Suprapubic skin (tissue), 4 donors: ENCODE data around the gene ULBP3. TPM values are rescaled to one million over a fixed set of nuclear protein-coding genes. Genes with fewer than 3 reads are reported as not detected.

Source experiments
- DNase-seq, 2 donors: peaks; one replicate each; pipeline ENCODE4 v3.0.0-alpha.2; 2019; ENCODE audit warnings: low spot score in 2 of 2
- H3K27ac ChIP-seq: fragments of 200-600 bp; sonication (generic); one replicate; pipeline ENCODE4 v1.5.1; 2019
- H3K27me3 ChIP-seq: fragments of 200-600 bp; sonication (generic); one replicate; pipeline ENCODE4 v1.5.1; 2019
- H3K36me3 ChIP-seq: fragments of 200-600 bp; sonication (generic); one replicate; pipeline ENCODE4 v1.5.1; 2019
- H3K4me1 ChIP-seq: fragments of 200-600 bp; sonication (generic); one replicate; pipeline ENCODE4 v1.5.1; 2019
- H3K4me3 ChIP-seq: fragments of 200-600 bp; sonication (generic); one replicate; pipeline ENCODE4 v1.5.1; 2019; ENCODE audit warnings: mild to moderate bottlenecking
- H3K9me3 ChIP-seq: fragments of 200-600 bp; sonication (generic); one replicate; pipeline ENCODE4 v1.5.1; 2019
- CTCF ChIP-seq, 2 donors: fragments of 200-600 bp in 1 of 2; fragments of 450-650 bp in 1 of 2; sonication (generic) in 1 of 2; IDR thresholded peaks; one replicate each; pipeline ENCODE4 v1.5.1; 2016 to 2019; ENCODE audit warnings: antibody characterized with exemption in 2 of 2, mild to moderate bottlenecking in 1 of 2, moderate library complexity in 1 of 2
- EP300 ChIP-seq: sonication (generic); formaldehyde crosslinking; IDR thresholded peaks from one replicate; pipeline ENCODE4 v1.6.1; 2017; ENCODE audit warnings: antibody characterized with exemption
- POLR2A ChIP-seq, 2 donors: fragments of 450-650 bp; IDR thresholded peaks; one replicate each; pipeline ENCODE4 v1.6.1; 2017; ENCODE audit warnings: antibody characterized with exemption in 2 of 2, mild to moderate bottlenecking in 2 of 2, moderate library complexity in 2 of 2
- POLR2AphosphoS5 ChIP-seq, 3 donors: sonication (generic); formaldehyde crosslinking; IDR thresholded peaks; one replicate each; pipeline ENCODE4 v1.6.1; 2017; ENCODE audit warnings: antibody characterized with exemption in 3 of 3
- WGBS: methylation state at CpG from one replicate; pipeline ENCODE4 v1.1.5; 2018; 5-methylcytosine and 5-hydroxymethylcytosine counted together
- total RNA-seq, 4 donors: library from RNA; depleted of rRNA; stranded (reverse); fragments of >200 nt; gene quantifications; one replicate each; pipeline ENCODE4 v1.1.0, GENCODE V29; 2016

Gene ULBP3
- total RNA-seq, 4 donors from 2014 or later = 0.78 to 2.1 TPM; not detected in 2

- DNase-seq = no peak
- 100% methylated on average over 1 of the region's 1 CpG for WGBS
- Histone ChIP-seq H3K27me3 (peaks cover 37% of the 10 kb centered on the region), H3K9me3 (no peaks in the 10 kb centered on the region), H3K4me3 (no peak overlapping the region), H3K4me1 (no peaks in the 10 kb centered on the region), H3K27ac (no peak overlapping the region), H3K36me3 (no peaks in the 10 kb centered on the region)
- TF ChIP-seq POLR2AphosphoS5 (IDR thresholded peaks at IDR 0.05) = no peak
- no peak for TF ChIP-seq CTCF (IDR thresholded peaks at IDR 0.05)
- TF ChIP-seq EP300 = no peak
- no peak for TF ChIP-seq POLR2A (IDR thresholded peaks at IDR 0.05)
Observed at GRCh38 chr6:150046943-150047342, 22.0 kb downstream of the ULBP3 start.

- H3K4me3 ChIP-seq = no peak overlapping the region
- no peaks in the 10 kb centered on the region for H3K36me3 ChIP-seq
- no peak for DNase-seq
- H3K27me3 ChIP-seq = peaks cover 46% of the 10 kb centered on the region
- 93% methylated on average over 10 of the region's 10 CpGs for WGBS
- H3K4me1 ChIP-seq = no peaks in the 10 kb centered on the region
- no peak for TF ChIP-seq EP300
- no peak for TF ChIP-seq POLR2A (IDR thresholded peaks at IDR 0.05)
- no peak for TF ChIP-seq CTCF (IDR thresholded peaks at IDR 0.05)
- TF ChIP-seq POLR2AphosphoS5 (IDR thresholded peaks at IDR 0.05) = no peak
- H3K27ac ChIP-seq = no peak overlapping the region
- no peaks in the 10 kb centered on the region for H3K9me3 ChIP-seq
Observed at GRCh38 chr6:150044621-150045145, 24.2 kb downstream of the ULBP3 start.

GRCh38 chr6:150043501-150044412 is 25.2 kb downstream of the ULBP3 start:
- Histone ChIP-seq H3K4me1 (no peaks in the 10 kb centered on the region), H3K36me3 (no peaks in the 10 kb centered on the region), H3K4me3 (no peak overlapping the region), H3K27ac (no peak overlapping the region), H3K9me3 (no peaks in the 10 kb centered on the region), H3K27me3 (peaks cover 52% of the 10 kb centered on the region)
- no peak for TF ChIP-seq POLR2A (IDR thresholded peaks at IDR 0.05)
- TF ChIP-seq CTCF (IDR thresholded peaks at IDR 0.05) = no peak
- no peak for TF ChIP-seq POLR2AphosphoS5 (IDR thresholded peaks at IDR 0.05)
- TF ChIP-seq EP300 = no peak
- DNase-seq = no peak
- WGBS = 92% methylated on average over 19 of the region's 19 CpGs

GRCh38 chr6:150043096-150043495 is 25.8 kb downstream of the ULBP3 start:
- no peak for TF ChIP-seq POLR2A (IDR thresholded peaks at IDR 0.05)
- TF ChIP-seq POLR2AphosphoS5 (IDR thresholded peaks at IDR 0.05) = no peak
- no peak for TF ChIP-seq EP300
- no peak for TF ChIP-seq CTCF (IDR thresholded peaks at IDR 0.05)
- Histone ChIP-seq H3K27ac (no peak overlapping the region), H3K9me3 (no peaks in the 10 kb centered on the region), H3K4me1 (peaks cover 4% of the 10 kb centered on the region), H3K4me3 (no peak overlapping the region), H3K27me3 (peaks cover 59% of the 10 kb centered on the region), H3K36me3 (no peaks in the 10 kb centered on the region)
- DNase-seq = no peak
- WGBS = 82% methylated on average over 13 of the region's 13 CpGs
